ENCODE measurements around the gene TMEM167A. TPM values are rescaled to one million over a fixed set of nuclear protein-coding genes. Genes with fewer than 3 reads are reported as not detected.

TMEM167A gene
- total RNA-seq, 1 donor from 2014 or later, result 163 TPM

DNA sequence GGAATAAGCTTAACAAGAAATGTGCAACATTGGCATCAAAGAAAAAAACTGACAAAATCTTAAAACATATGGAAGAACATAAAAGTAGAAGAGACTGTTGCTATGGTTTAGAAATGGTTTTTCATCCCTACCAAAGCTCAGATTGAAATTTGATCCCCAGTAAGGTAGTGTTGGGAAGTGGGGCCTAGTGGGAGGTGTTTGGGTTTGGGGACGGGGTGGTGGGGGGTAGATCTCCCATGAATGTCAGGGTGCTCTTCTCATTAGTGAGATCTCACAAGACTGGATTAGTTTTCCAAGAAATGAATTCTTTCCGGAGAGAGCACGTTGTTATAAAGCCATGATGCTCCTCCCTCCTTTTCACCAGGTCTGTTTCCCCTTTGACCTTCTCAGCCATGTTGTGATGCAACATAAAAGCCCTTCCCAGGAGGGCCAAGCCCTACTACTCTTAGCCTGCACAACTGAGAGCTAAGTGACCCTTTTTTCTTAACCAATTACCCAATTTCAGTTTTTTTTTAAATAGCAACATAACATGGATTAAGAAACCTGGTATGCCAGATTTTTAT lies 10.6 kb downstream of the TMEM167A start:
- peak overlapping the region; percentile 58 for H3K27ac Mint-ChIP-seq (ENCODE audit: unreplicated experiment)
- Histone ChIP-seq H3K79me2 (ENCODE audit: insufficient read depth, low read length) (peaks cover 100% of the 10 kb centered on the region), H3K36me3 (ENCODE audit: insufficient read depth, low read length) (peaks cover 12% of the 10 kb centered on the region), H3K9me3 (ENCODE audit: insufficient read depth, low read depth, low read length) (no peaks in the 10 kb centered on the region), H4K20me1 (ENCODE audit: insufficient read depth, low read length) (peaks cover 69% of the 10 kb centered on the region), H3K27me3 (ENCODE audit: insufficient read depth, low read length) (no peaks in the 10 kb centered on the region), H3K9ac (ENCODE audit: low read length) (no peak overlapping the region), H3K4me2 (ENCODE audit: low read length) (no peak overlapping the region), H3K27ac (ENCODE audit: low read depth, low read length) (no peak overlapping the region), H2AFZ (ENCODE audit: low read depth, low read length) (no peak overlapping the region), H3K4me1 (ENCODE audit: insufficient read depth, low read length) (no peaks in the 10 kb centered on the region), H3K4me3 (ENCODE audit: insufficient read depth, low read depth, low read length) (no peak overlapping the region)
- no peaks in the 10 kb centered on the region for H3K27me3 Mint-ChIP-seq (ENCODE audit: low read depth, unreplicated experiment)
- H3K4me1 Mint-ChIP-seq (ENCODE audit: low read depth, unreplicated experiment), result peaks cover 32% of the 10 kb centered on the region
- FAIRE-seq (no peak), DNase-seq (ENCODE audit: low read depth) (no peak)
- no peaks in the 10 kb centered on the region for H3K9me3 Mint-ChIP-seq (ENCODE audit: unreplicated experiment)
- H3K36me3 Mint-ChIP-seq (ENCODE audit: low read depth, unreplicated experiment), result peaks cover under 1% of the 10 kb centered on the region
- peak overlapping the region; percentile 45 for H3K4me3 Mint-ChIP-seq (ENCODE audit: unreplicated experiment)
- TF ChIP-seq EZH2 (IDR thresholded peaks at IDR 0.05; ENCODE audit: insufficient read depth, low read length), result no peak
- TF ChIP-seq CTCF (IDR thresholded peaks at IDR 0.05; ENCODE audit: insufficient read depth, low read depth, low read length), result no peak

DNA sequence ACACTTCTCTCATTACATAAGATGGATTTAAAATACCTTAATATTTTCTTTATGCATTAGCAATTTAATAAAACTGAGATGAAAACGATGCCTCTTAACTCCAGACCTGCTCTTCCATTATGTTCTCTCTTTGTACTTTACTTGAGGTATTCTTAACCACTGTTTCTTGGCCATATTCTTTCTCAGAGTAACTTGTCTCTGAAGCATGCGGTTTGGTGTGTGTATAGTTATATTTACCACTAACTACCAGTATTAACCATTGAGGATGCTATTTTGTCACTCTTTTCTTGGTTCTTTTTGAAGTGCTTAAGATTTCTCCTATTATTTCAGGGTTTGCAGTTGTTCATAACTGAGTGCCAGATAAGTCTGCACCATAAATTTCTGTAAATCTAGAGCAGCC lies 17.9 kb downstream of the TMEM167A start:
- H2AFZ ChIP-seq (ENCODE audit: low read depth, low read length), result no peak overlapping the region
- no peak overlapping the region for H3K27ac ChIP-seq (ENCODE audit: low read depth, low read length)
- no peak overlapping the region for H3K4me2 ChIP-seq (ENCODE audit: low read length)
- H3K27me3 ChIP-seq (ENCODE audit: insufficient read depth, low read length), result no peaks in the 10 kb centered on the region
- H3K9ac ChIP-seq (ENCODE audit: low read length), result no peak overlapping the region
- peaks cover 11% of the 10 kb centered on the region for H3K36me3 Mint-ChIP-seq (ENCODE audit: low read depth, unreplicated experiment)
- TF ChIP-seq EZH2 (IDR thresholded peaks at IDR 0.05; ENCODE audit: insufficient read depth, low read length), result no peak
- no peak for TF ChIP-seq CTCF (IDR thresholded peaks at IDR 0.05; ENCODE audit: insufficient read depth, low read depth, low read length)
- no peak overlapping the region for H3K27ac Mint-ChIP-seq (ENCODE audit: unreplicated experiment)
- H3K36me3 ChIP-seq (ENCODE audit: insufficient read depth, low read length), result peaks cover 29% of the 10 kb centered on the region
- DNase-seq (ENCODE audit: low read depth), result no peak
- H3K4me1 ChIP-seq (ENCODE audit: insufficient read depth, low read length), result no peaks in the 10 kb centered on the region
- no peaks in the 10 kb centered on the region for H3K27me3 Mint-ChIP-seq (ENCODE audit: low read depth, unreplicated experiment)
- peaks cover 17% of the 10 kb centered on the region for H3K4me1 Mint-ChIP-seq (ENCODE audit: low read depth, unreplicated experiment)
- no peak overlapping the region for H3K4me3 Mint-ChIP-seq (ENCODE audit: unreplicated experiment)
- peaks cover 32% of the 10 kb centered on the region for H4K20me1 ChIP-seq (ENCODE audit: insufficient read depth, low read length)
- H3K9me3 ChIP-seq (ENCODE audit: insufficient read depth, low read depth, low read length), result no peaks in the 10 kb centered on the region
- peaks cover 54% of the 10 kb centered on the region for H3K79me2 ChIP-seq (ENCODE audit: insufficient read depth, low read length)
- H3K9me3 Mint-ChIP-seq (ENCODE audit: unreplicated experiment), result no peaks in the 10 kb centered on the region
- no peak for FAIRE-seq
- H3K4me3 ChIP-seq (ENCODE audit: insufficient read depth, low read depth, low read length), result no peak overlapping the region

DNA sequence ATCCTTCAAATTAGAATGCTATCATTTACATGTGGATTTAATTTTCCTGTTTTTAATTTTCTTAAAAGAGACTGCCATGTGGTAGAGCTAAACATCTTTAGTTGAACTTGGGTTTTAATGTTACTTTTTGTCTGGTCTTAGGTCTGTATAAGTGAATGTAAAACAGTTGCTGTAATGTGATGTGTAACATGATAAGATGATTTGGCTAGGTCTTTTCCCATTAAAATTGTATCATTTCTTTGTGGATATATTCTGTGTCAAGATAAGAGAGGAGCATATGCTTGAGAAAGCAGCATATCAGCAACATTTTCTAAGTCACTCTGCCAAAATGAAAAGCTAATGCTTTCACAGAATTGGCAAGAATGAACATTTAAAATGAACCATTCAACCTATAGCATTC lies 18.5 kb downstream of the TMEM167A start:
- Mint-ChIP-seq H3K27me3 (ENCODE audit: low read depth, unreplicated experiment) (no peaks in the 10 kb centered on the region), H3K36me3 (ENCODE audit: low read depth, unreplicated experiment) (peaks cover 11% of the 10 kb centered on the region), H3K9me3 (ENCODE audit: unreplicated experiment) (no peaks in the 10 kb centered on the region), H3K27ac (ENCODE audit: unreplicated experiment) (no peak overlapping the region), H3K4me3 (ENCODE audit: unreplicated experiment) (no peak overlapping the region), H3K4me1 (ENCODE audit: low read depth, unreplicated experiment) (peaks cover 23% of the 10 kb centered on the region)
- no peak overlapping the region for H3K27ac ChIP-seq (ENCODE audit: low read depth, low read length)
- H3K9ac ChIP-seq (ENCODE audit: low read length), result no peak overlapping the region
- H3K36me3 ChIP-seq (ENCODE audit: insufficient read depth, low read length), result peaks cover 27% of the 10 kb centered on the region
- H3K79me2 ChIP-seq (ENCODE audit: insufficient read depth, low read length), result peaks cover 48% of the 10 kb centered on the region
- TF ChIP-seq EZH2 (IDR thresholded peaks at IDR 0.05; ENCODE audit: insufficient read depth, low read length), result no peak
- no peak for TF ChIP-seq CTCF (IDR thresholded peaks at IDR 0.05; ENCODE audit: insufficient read depth, low read depth, low read length)
- H3K4me1 ChIP-seq (ENCODE audit: insufficient read depth, low read length), result no peaks in the 10 kb centered on the region
- H4K20me1 ChIP-seq (ENCODE audit: insufficient read depth, low read length), result peaks cover 34% of the 10 kb centered on the region
- no peak overlapping the region for H3K4me2 ChIP-seq (ENCODE audit: low read length)
- no peak overlapping the region for H2AFZ ChIP-seq (ENCODE audit: low read depth, low read length)
- FAIRE-seq, result no peak
- no peak overlapping the region for H3K4me3 ChIP-seq (ENCODE audit: insufficient read depth, low read depth, low read length)
- no peaks in the 10 kb centered on the region for H3K9me3 ChIP-seq (ENCODE audit: insufficient read depth, low read depth, low read length)
- no peak for DNase-seq (ENCODE audit: low read depth)
- no peaks in the 10 kb centered on the region for H3K27me3 ChIP-seq (ENCODE audit: insufficient read depth, low read length)

Measured in astrocyte (in vitro differentiated cells and primary cell).